ENCODE measurements around the gene INO80C.

The INO80C gene

GRCh38 chr18:35459997-35460396 lies 37.8 kb downstream of the INO80C start:
- H3K4me3 ChIP-seq (ENCODE audit: low read depth, low read length): no peak overlapping the region
- H3K27ac ChIP-seq: no peak overlapping the region
- no peaks in the 10 kb centered on the region for H3K9me3 ChIP-seq (ENCODE audit: severe bottlenecking)
- no peak for TF ChIP-seq CTCF (IDR thresholded peaks at IDR 0.05; ENCODE audit: low read depth, low read length)
- no peak for DNase-seq
- no peaks in the 10 kb centered on the region for H3K27me3 ChIP-seq (ENCODE audit: insufficient read depth, low read depth, severe bottlenecking)
- no peaks in the 10 kb centered on the region for H3K36me3 ChIP-seq

- H3K9me3 ChIP-seq (ENCODE audit: severe bottlenecking): no peaks in the 10 kb centered on the region
- no peaks in the 10 kb centered on the region for H3K36me3 ChIP-seq
- no peak for TF ChIP-seq CTCF (IDR thresholded peaks at IDR 0.05; ENCODE audit: low read depth, low read length)
- no peak for DNase-seq
- no peak overlapping the region for H3K4me3 ChIP-seq (ENCODE audit: low read depth, low read length)
- no peaks in the 10 kb centered on the region for H3K27me3 ChIP-seq (ENCODE audit: insufficient read depth, low read depth, severe bottlenecking)
- H3K27ac ChIP-seq: no peak overlapping the region
Measured at GRCh38 chr18:35458677-35459441, 38.9 kb downstream of the INO80C start.

GRCh38 chr18:35458271-35458670 lies 39.5 kb downstream of the INO80C start:
- Histone ChIP-seq H3K9me3 (ENCODE audit: severe bottlenecking) (no peaks in the 10 kb centered on the region), H3K27ac (no peak overlapping the region), H3K27me3 (ENCODE audit: insufficient read depth, low read depth, severe bottlenecking) (no peaks in the 10 kb centered on the region), H3K36me3 (no peaks in the 10 kb centered on the region), H3K4me3 (ENCODE audit: low read depth, low read length) (no peak overlapping the region)
- no peak for DNase-seq
- no peak for TF ChIP-seq CTCF (IDR thresholded peaks at IDR 0.05; ENCODE audit: low read depth, low read length)

GRCh38 chr18:35457140-35457704 lies 40.5 kb downstream of the INO80C start:
- no peak overlapping the region for H3K4me3 ChIP-seq (ENCODE audit: low read depth, low read length)
- no peak overlapping the region for H3K27ac ChIP-seq
- no peak for TF ChIP-seq CTCF (IDR thresholded peaks at IDR 0.05; ENCODE audit: low read depth, low read length)
- no peaks in the 10 kb centered on the region for H3K9me3 ChIP-seq (ENCODE audit: severe bottlenecking)
- no peak for DNase-seq
- H3K36me3 ChIP-seq: no peaks in the 10 kb centered on the region
- H3K27me3 ChIP-seq (ENCODE audit: insufficient read depth, low read depth, severe bottlenecking): no peaks in the 10 kb centered on the region

- no peaks in the 10 kb centered on the region for H3K9me3 ChIP-seq (ENCODE audit: severe bottlenecking)
- no peak for DNase-seq
- no peak overlapping the region for H3K4me3 ChIP-seq (ENCODE audit: low read depth, low read length)
- TF ChIP-seq CTCF (IDR thresholded peaks at IDR 0.05; ENCODE audit: low read depth, low read length): no peak
- no peaks in the 10 kb centered on the region for H3K36me3 ChIP-seq
- H3K27me3 ChIP-seq (ENCODE audit: insufficient read depth, low read depth, severe bottlenecking): no peaks in the 10 kb centered on the region
- no peak overlapping the region for H3K27ac ChIP-seq
Measured at GRCh38 chr18:35455926-35456763, 41.6 kb downstream of the INO80C start.
